ENCODE measurements around the gene TEPSIN.

Gene TEPSIN

GRCh38 chr17:81194941-81195901 is 43.6 kb downstream of the TEPSIN start:
- no peak for DNase-seq

GRCh38 chr17:81194225-81194760 is 44.6 kb downstream of the TEPSIN start:
- no peak for DNase-seq

GRCh38 chr17:81193470-81194224 is 45.2 kb downstream of the TEPSIN start:
- no peak for DNase-seq

GRCh38 chr17:81193051-81193410 is 45.8 kb downstream of the TEPSIN start:
- DNase-seq = no peak

- DNase-seq = no peak
Measured at GRCh38 chr17:81192386-81193050, 46.3 kb downstream of the TEPSIN start.

- no peak for DNase-seq
Measured at GRCh38 chr17:81191646-81192045, 47.2 kb downstream of the TEPSIN start.

GRCh38 chr17:81191116-81191515 is 47.7 kb downstream of the TEPSIN start:
- no peak for DNase-seq

GRCh38 chr17:81190591-81190990 is 48.3 kb downstream of the TEPSIN start:
- DNase-seq = no peak

GRCh38 chr17:81189670-81190530 is 49.0 kb downstream of the TEPSIN start:
- no peak for DNase-seq

GRCh38 chr17:81189016-81189415 is 49.8 kb downstream of the TEPSIN start:
- DNase-seq = no peak

- no peak for DNase-seq
Measured at GRCh38 chr17:81188491-81188840, 50.4 kb downstream of the TEPSIN start.

GRCh38 chr17:81187586-81188490 is 51.0 kb downstream of the TEPSIN start:
- no peak for DNase-seq

- no peak for DNase-seq
Measured at GRCh38 chr17:81187120-81187519, 51.7 kb downstream of the TEPSIN start.

GRCh38 chr17:81186203-81186602 is 52.7 kb downstream of the TEPSIN start:
- no peak for DNase-seq

GRCh38 chr17:81184555-81184954 is 54.3 kb downstream of the TEPSIN start:
- no peak for DNase-seq

GRCh38 chr17:81183807-81184206 is 55.0 kb downstream of the TEPSIN start:
- DNase-seq = no peak

- DNase-seq = no peak
Measured at GRCh38 chr17:81183316-81183715, 55.5 kb downstream of the TEPSIN start.

- DNase-seq = no peak
Measured at GRCh38 chr17:81182596-81182995, 56.3 kb downstream of the TEPSIN start.

- DNase-seq = no peak
Measured at GRCh38 chr17:81181811-81182185, 57.1 kb downstream of the TEPSIN start.

GRCh38 chr17:81180836-81181810 is 57.7 kb downstream of the TEPSIN start:
- DNase-seq = no peak

Measured in CD4-positive, alpha-beta T cell treated with Interleukin-4 for 4 hours (primary cell).